H54 (cell line): ENCODE results near the gene CCP110.

Experiments used
- DNase-seq: peaks from one replicate; pipeline ENCODE4 v3.0.0; 2011; ENCODE audit warnings: low spot score, mixed read lengths; ENCODE audit not compliant: insufficient read length
- FAIRE-seq: peaks from 3 replicates; lab custom pipeline; 2011; peaks lifted over from hg19 to GRCh38; lab: Jason Lieb, UNC
- POLR2A ChIP-seq: IDR thresholded peaks from 2 replicates; pipeline ENCODE4 v1.6.1; 2011; ENCODE audit warnings: low read depth, mild to moderate bottlenecking, low read length

The CCP110 gene

DNA sequence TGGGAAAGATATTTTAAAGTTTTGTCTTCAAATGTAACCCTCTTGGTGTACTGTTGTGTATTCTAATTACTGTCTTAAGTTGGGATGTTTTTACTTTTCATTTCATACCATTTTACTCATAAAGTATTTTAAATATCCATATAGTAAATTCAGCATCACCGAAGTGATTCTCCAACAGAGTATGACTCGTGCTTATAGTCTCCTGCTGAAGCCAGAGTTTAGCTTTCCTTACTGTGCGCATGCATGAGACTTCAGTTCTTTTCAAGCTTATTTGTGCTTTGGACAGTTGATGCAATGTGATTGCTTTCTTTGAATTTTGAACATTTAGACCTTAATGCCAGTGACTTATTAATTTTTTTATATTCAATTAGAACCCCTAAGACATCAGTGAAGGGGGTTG is 24.4 kb downstream of the CCP110 start:
- no peak for FAIRE-seq
- DNase-seq: no peak
- TF ChIP-seq POLR2A: no peak

DNA sequence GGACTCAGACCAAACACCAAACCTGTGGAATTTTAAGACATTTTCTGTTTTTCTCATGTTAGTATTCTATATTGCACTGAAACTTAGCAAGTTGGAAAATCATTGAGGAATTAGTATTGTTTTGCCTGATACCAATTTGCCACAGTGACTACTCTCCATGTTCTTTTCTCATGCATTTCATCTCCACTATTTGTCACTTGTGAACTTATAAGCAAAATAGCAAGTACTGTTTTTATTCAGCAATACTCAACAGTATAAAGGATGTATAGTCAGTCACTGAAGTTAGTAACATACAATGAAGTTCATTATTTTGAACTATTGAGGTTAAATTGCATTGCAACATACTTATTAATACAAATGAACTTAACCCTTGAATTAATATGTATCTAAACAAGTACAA is 25.9 kb downstream of the CCP110 start:
- no peak for TF ChIP-seq POLR2A
- FAIRE-seq (no peak), DNase-seq (no peak)

DNA sequence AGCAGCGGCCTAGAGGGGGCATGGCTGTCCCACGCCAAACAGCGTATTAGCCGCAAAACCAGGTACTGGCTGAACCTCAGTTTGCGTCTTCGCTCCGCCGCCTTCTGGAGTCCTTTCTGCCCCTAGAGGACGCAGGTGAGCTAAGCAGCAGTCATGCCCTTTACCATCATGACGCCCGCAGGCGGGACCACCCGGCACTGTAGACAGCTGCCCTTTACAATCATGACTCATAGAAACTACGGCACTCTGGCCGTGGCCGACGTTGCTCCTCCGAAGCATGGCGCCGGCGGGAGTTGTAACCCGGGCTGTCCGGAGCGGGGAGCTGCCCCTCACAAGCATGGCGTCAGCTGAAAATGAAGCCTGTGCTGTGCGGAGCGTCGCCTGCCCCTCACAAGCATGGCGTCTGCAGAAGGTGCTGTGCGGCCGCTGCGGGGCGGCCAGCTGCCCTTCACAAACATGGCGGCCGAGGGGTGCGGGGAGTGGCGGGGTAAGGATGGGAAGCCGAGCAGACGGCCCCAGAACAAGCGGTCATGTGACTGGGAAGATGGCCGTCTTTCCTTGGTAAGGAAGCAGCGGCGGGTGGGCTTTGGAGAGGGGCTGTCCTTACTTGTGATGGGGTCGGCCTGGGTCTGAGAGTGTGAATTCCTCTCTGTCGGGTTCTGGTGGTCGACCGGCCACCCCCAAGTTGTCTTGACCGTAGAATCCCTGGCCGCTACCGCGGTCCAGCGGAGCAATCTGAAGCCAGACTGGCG is 31.6 kb downstream of the CCP110 start, which contains the start of gene VPS35L:
Gene VPS35L (plus strand): TSS at position 518 of the 752 bp plus-strand sequence. CDS start 27 bp downstream, at position 545.
- peak; percentile 72 for TF ChIP-seq POLR2A
- FAIRE-seq: peak; percentile 87
- DNase-seq: peak; percentile 89

DNA sequence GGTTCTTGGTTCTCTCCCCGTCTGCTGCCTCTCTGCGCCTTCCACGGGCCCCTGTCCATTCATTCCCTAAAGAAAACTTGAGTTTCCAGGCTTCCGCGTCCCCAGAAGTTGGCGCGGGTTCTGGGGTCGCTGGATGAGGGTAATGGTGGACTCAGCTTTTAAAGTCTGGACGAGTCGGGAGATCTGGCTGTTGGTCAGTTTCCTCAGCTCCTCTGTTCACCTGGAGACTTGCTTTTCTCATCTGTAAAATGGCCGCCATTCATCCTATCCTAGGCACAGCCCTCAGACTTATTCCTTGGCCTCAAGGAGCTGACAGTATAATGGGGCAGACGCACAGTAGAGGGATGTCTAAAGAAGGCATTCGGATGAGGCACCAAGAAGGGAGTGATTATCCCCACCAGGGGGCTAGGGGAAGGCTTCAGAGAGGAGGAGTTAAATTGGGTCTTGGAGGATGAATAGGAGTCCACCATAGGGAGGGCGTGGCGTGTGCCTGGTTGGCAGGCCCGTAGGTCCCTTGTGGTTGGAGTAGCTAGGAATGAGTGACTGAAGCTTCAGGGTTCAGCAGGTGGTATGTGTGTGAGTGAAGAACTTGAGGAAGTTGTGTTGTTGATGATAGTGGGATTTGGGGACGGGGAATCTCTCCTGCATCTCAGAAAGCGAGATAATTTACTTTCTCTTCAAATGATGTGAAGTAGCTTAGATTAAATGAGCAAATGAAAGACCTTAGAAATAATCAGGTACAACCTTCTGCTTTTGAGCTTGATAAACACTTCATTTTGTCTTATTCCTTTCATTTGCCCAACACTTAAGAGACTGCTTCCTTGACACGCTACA is 32.4 kb downstream of the CCP110 start:
- FAIRE-seq: no peak
- no peak for DNase-seq
- no peak for TF ChIP-seq POLR2A

DNA sequence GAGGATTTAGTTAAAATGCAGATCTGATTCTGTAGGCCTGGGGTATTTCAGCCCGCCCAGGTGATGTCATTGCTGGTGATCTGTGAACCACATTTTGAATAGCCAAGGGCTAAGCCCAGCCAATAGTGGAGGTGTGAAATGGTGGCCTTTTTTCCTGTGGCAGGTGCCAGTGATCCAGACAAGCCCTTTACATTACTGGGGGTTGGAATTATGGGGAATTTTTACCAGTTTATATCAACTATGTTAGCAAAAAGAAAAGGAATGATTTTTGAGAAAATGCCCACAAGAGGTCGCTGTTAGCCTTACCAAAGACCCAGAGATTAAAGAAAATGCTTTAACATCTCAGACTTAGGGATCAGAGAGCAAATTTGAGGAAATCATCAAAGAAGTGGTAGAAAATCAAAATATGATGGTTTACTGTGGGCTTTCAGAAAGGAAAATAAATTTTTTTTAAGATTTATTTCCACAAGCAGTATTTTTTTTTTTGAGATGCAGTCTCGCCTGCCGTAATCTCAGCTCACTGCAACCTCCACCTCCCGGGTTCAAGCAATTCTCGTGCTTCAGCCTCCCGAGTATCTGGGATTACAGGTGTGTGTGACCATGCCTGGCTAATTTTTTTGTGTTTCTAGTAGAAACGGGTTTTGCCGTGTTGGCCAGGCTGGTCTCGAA is 35.6 kb downstream of the CCP110 start:
- FAIRE-seq (no peak), DNase-seq (peak; percentile 28)
- no peak for TF ChIP-seq POLR2A

DNA sequence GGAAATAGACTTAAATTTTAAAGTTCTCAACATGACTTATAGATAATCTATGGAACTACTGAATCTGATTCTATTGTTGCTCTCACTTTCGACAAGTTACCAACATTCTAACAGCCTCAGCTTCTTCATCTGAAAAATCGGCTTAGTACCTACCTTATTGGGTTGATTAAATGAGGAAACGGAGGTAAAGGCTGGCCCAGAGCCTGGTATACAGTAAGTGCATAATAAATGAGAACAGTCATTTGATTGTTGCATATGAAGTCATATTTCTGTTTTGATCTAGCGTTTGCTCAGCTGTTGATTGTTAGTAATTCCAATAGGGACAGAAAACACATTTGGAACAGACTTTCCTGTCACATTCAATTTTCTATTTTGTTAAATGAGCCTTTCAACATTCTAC is 36.3 kb downstream of the CCP110 start:
- no peak for DNase-seq
- FAIRE-seq: no peak
- TF ChIP-seq POLR2A: no peak

DNA sequence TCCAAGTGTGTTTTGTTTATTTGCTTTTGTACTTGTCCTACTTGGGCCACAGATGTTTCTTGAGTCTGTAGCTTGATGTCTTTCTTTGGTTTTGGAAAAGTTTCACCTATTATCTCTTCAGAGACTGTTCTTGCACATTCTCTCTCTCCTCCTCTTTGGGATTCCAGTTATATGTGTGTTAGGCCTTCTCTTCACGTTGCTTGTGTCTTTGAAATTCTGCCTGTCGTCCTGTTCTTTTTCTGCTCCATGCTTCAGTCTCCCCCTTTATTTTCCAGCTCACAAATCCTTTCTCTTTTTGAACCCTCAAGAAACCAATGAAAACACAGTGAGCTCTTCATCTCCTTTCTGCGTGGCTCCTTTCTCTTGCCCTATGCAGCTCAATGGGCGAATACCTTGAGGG is 39.6 kb downstream of the CCP110 start:
- no peak for TF ChIP-seq POLR2A
- FAIRE-seq: no peak
- DNase-seq: no peak

DNA sequence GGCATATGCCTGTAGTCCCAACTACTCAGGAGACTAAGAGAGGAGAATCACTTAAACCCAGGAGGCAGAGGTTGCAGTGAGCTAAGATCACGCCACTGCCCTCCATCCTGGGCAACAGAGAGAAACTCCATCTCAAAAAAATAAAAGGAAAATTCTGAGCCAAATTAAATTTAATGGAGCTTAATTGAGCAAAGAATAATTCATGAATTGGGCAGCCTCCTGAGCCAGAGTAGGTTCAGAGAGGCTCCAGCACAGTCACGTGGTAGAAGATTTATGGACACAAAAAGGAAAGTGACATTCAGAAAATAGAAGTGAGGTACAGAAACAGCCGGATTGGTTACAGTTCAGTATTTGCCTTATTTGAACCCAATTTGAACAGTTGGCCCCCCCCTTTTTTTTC is 42.6 kb downstream of the CCP110 start:
- FAIRE-seq: no peak
- no peak for DNase-seq
- TF ChIP-seq POLR2A: no peak

DNA sequence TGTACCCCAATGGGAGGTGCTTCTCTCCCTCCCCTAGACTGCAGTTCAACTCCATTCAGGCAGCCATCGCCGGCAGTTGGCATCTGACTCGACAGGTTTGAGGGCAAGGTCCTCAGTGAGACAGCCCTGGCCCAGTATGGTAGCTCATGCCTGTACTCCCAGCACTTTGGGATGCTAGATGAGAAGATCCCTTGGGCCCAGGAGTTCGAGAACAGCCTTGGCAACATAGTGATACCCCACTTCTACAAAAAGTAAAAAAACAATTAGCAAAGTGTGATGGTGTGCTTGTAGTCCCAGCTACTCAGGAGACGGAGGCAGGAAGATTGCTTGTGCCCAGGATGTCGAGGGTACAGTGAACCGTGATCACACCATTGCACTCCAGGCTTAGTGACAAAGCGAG is 43.8 kb downstream of the CCP110 start:
- DNase-seq (no peak), FAIRE-seq (no peak)
- no peak for TF ChIP-seq POLR2A

DNA sequence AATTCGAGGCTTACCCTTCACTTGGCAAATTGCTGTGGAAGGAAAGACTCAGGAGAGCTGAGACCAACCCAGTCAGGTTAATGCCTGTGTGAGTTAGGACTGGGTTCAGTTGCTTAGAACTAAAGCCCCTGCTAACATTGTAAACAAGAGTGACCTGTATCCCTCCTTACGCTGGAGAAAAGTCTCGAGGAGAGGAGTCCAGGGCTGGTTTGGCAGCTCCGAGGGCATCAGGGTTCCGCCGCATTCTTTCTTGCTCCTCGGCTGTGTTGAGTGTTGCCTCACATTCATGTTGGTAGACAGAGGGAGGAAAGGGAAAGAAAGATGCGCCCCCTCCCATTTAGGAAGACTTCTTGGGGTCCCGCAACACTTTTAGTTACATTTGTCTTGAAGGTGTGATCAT is 50.3 kb downstream of the CCP110 start:
- no peak for DNase-seq
- no peak for FAIRE-seq
- no peak for TF ChIP-seq POLR2A

DNA sequence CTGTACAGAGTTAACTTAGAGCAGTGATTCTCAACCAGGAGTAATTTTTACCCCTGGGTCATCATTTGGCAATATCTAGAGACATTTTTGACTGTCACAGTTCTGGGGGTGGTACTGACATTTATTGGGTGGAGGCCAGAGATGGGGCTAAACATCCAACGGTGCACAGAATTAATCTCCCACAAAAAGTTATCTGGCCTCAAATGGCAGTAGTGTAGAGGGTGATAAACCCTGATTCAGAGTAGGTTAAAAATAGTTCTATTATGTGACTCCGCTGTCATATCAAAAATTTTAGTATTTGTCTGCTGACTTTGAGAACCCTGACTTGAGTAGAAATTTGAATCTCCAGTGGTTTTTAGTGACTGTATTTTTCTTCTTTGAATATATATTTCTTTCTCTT is 50.9 kb downstream of the CCP110 start:
- DNase-seq (no peak), FAIRE-seq (no peak)
- TF ChIP-seq POLR2A: no peak

DNA sequence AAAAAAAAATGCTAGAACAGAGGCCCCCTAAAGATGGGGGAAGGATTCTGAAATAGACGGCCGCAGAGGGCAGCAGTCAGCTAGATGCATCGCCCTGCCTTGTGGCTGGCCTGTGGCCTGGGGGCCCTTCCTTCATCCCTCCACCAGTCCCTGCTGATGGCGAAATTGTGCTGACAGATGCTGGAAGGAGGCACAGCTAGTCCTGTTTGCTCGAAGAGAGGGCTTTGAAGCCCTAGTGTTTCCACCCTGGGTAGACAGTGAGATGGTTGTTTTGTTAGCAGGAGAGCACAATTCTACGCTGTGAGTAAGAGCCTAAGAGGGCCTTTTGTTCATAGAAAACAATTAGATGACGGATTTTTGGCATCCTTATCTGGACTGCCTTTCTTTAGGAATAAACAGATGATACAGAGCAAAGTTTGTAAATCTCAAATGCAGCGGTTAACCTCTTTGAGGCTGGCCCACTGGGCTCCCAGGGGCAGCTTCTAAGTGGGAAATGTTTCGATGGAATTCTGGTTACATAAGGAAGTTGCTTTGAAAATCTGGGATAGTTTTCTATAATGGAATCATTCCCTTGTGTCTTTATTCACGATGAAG is 54.7 kb downstream of the CCP110 start:
- DNase-seq (no peak), FAIRE-seq (no peak)
- no peak for TF ChIP-seq POLR2A

DNA sequence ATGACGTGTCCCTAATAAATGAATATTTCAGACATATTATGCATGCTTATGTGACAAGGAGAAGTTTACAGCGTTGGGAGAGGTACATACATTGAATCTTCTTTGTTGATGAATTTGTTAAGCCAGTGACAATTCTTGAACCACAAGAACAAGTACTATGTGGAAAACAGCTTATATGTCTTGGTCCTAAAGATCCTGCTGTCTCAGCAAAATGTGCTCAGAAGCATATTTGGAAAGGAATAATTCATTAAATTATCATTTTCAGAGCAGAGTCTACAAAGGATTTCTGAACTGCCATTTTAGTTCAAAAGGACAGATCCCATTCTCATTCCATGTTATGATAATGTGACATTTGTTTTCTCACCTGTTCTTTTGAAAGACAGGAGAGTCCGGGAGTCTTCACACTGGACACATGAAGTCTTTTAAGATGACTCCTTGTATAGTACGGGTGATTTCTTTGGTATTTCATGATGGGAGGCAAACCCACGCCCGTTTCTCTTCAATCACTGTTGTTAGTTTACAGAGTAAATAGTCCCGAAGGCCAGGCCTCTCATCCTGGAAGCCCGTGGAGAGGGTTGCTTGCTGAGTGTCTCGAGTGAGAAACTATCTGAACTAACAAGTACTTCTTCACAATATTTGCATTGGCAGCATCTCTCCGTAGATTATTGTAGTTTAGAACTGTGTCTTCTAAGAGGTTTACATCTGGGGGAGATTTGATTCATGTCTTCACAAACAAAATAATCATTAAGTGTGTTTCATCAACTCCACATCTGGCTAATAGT is 58.5 kb downstream of the CCP110 start:
- no peak for DNase-seq
- FAIRE-seq: no peak
- TF ChIP-seq POLR2A: no peak
